Measurements from ENCODE around the gene TMEM236.

The TMEM236 gene

DNA sequence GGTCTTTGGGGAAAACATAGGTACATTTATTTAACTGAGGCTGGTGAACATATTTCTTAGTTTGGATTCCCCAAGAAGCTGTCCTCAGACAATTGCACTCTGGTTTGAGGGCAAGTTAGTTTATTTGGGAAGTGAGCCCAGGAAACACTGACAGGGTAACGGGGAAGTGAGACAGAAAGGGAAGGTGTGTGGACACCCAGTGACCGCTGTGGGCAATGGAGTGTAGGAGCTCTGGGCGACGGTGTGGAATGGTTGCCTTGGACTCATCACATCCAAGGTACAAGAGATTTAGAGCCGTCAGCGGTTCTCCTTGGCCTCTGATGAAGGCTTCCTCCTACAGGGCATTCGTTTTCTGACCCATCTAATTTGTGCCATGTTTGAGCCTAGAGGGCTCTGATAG is 64.2 kb downstream of the TMEM236 start:
- Histone ChIP-seq H3K36me3 (ENCODE audit: control insufficient read depth, insufficient read depth, low read length) (no peaks in the 10 kb centered on the region), H3K4me3 (ENCODE audit: insufficient read depth, low read depth, low read length) (no peak overlapping the region), H3K4me1 (ENCODE audit: control insufficient read depth, insufficient read depth, low read length) (no peaks in the 10 kb centered on the region), H3K27ac (ENCODE audit: insufficient read depth, low read depth, low read length, poor library complexity, severe bottlenecking) (no peak overlapping the region), H3K9me3 (ENCODE audit: control insufficient read depth, low read length) (no peaks in the 10 kb centered on the region), H3K27me3 (ENCODE audit: control insufficient read depth, insufficient read depth, low read length, poor library complexity, severe bottlenecking) (no peaks in the 10 kb centered on the region)
- 90 to 97% methylated on average over 7 of the region's 7 CpGs for WGBS, 2 experiments

DNA sequence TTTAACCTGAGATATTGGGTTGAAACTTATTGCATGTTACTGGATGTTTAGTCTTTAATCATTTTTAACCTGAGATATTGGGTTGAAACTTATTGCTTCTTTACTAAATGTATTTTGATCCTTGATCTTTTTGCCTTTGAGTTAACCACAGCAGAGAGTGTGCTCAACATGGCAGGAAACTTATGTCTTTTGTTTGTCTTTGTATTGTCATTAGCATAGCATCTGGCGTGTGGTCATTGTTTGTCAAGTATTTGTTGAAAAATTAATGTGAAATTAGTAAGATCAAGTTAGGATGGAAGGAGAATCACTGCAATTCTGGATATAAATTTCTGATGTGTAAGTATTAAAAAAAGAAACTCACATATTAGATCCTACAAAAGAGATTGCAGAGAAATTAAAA is 65.3 kb downstream of the TMEM236 start:
- WGBS, 2 experiments, result 84 to 93% methylated on average over 1 of the region's 1 CpG
- Histone ChIP-seq H3K9me3 (ENCODE audit: control insufficient read depth, low read length) (no peaks in the 10 kb centered on the region), H3K36me3 (ENCODE audit: control insufficient read depth, insufficient read depth, low read length) (no peaks in the 10 kb centered on the region), H3K4me3 (ENCODE audit: insufficient read depth, low read depth, low read length) (no peak overlapping the region), H3K4me1 (ENCODE audit: control insufficient read depth, insufficient read depth, low read length) (no peaks in the 10 kb centered on the region), H3K27me3 (ENCODE audit: control insufficient read depth, insufficient read depth, low read length, poor library complexity, severe bottlenecking) (no peaks in the 10 kb centered on the region), H3K27ac (ENCODE audit: insufficient read depth, low read depth, low read length, poor library complexity, severe bottlenecking) (no peak overlapping the region)

DNA sequence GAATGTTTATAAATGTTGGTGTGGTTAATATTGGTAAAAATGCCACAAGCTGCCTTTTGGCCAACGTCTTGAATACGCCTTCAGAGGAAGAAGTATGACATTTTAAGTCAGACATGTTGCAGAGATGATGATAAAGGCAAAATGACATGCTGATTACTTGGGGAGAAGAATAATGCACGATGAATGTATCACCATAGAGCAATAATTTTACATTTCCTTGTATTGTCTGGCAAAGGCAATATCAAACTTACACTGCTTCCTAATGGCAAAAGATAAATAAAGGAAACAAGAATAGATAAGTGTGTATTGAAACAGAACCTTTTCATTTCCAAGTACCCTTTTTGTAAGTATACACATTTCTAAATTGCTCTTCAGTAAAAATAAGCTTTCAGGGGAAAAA is 65.8 kb downstream of the TMEM236 start:
- WGBS, 2 experiments, result 80 to 95% methylated on average over 2 to 3 of the region's 3 CpGs
- no peaks in the 10 kb centered on the region for H3K27me3 ChIP-seq (ENCODE audit: control insufficient read depth, insufficient read depth, low read length, poor library complexity, severe bottlenecking)
- no peaks in the 10 kb centered on the region for H3K4me1 ChIP-seq (ENCODE audit: control insufficient read depth, insufficient read depth, low read length)
- H3K9me3 ChIP-seq (ENCODE audit: control insufficient read depth, low read length), result no peaks in the 10 kb centered on the region
- H3K27ac ChIP-seq (ENCODE audit: insufficient read depth, low read depth, low read length, poor library complexity, severe bottlenecking), result no peak overlapping the region
- H3K36me3 ChIP-seq (ENCODE audit: control insufficient read depth, insufficient read depth, low read length), result no peaks in the 10 kb centered on the region
- H3K4me3 ChIP-seq (ENCODE audit: insufficient read depth, low read depth, low read length), result no peak overlapping the region

DNA sequence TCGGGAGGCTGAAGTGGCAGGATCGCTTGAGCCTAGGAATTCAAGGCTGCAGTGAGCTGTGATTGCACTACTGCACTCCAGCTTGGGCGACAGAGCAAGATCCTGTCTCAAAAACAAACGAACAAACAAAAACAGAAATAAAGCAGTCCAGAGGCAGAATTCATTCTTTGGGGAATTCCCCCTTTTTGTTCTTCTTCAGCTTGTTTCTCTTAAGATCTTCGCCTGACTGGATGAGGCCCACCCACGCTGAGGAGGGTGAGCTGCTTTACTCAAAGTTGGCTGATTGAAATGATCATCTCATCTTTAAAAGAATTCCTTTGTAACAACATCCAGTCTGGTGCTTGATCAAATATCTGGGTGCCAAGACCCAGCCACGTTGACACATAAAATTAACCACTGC is 67.8 kb downstream of the TMEM236 start:
- WGBS, 2 experiments, result 90 to 93% methylated on average over 7 of the region's 7 CpGs
- H3K27me3 ChIP-seq (ENCODE audit: control insufficient read depth, insufficient read depth, low read length, poor library complexity, severe bottlenecking), result no peaks in the 10 kb centered on the region
- H3K36me3 ChIP-seq (ENCODE audit: control insufficient read depth, insufficient read depth, low read length), result no peaks in the 10 kb centered on the region
- no peaks in the 10 kb centered on the region for H3K9me3 ChIP-seq (ENCODE audit: control insufficient read depth, low read length)
- H3K4me1 ChIP-seq (ENCODE audit: control insufficient read depth, insufficient read depth, low read length), result no peaks in the 10 kb centered on the region
- no peak overlapping the region for H3K27ac ChIP-seq (ENCODE audit: insufficient read depth, low read depth, low read length, poor library complexity, severe bottlenecking)
- no peak overlapping the region for H3K4me3 ChIP-seq (ENCODE audit: insufficient read depth, low read depth, low read length)

DNA sequence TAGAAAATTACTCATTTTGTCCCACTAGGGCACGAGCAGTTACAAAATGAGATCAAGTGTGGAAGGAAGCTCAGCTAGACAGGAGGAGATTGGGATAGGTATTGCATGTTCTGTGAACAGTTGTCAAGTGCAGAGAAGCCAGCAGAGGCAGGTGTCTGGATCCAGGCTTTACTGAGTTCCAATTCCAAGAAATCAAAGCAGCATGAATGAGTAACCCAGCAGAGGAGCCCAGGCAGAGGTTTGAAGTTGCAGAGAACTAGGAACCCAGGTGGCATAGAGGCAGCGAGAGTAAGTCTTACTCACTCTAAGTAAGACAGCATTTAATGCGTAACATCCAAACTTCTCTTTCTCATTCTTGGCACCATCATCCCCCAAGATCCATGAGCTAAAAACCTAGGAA is 68.9 kb downstream of the TMEM236 start:
- H3K4me1 ChIP-seq (ENCODE audit: control insufficient read depth, insufficient read depth, low read length), result no peaks in the 10 kb centered on the region
- no peak overlapping the region for H3K4me3 ChIP-seq (ENCODE audit: insufficient read depth, low read depth, low read length)
- no peaks in the 10 kb centered on the region for H3K36me3 ChIP-seq (ENCODE audit: control insufficient read depth, insufficient read depth, low read length)
- no peaks in the 10 kb centered on the region for H3K27me3 ChIP-seq (ENCODE audit: control insufficient read depth, insufficient read depth, low read length, poor library complexity, severe bottlenecking)
- 87 to 89% methylated on average over 3 of the region's 3 CpGs for WGBS, 2 experiments
- no peaks in the 10 kb centered on the region for H3K9me3 ChIP-seq (ENCODE audit: control insufficient read depth, low read length)
- no peak overlapping the region for H3K27ac ChIP-seq (ENCODE audit: insufficient read depth, low read depth, low read length, poor library complexity, severe bottlenecking)

DNA sequence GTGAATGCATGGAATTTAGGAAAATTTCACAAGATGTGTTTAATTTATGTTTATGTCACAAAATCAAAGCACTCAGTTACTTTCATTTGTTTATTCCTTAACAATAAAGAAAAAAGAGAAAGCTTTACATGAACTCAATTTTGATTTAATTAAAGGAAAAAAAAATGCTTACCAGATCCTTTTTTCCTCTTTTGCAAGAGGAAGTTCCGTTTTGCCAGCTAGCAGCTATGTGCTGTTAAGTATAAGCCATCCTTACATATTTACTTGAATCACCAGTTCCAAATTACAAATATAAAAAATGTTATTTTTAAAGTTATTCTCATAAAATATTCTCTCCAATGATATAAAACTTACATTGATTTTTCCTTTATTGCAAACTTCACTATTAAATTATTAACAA is 69.9 kb downstream of the TMEM236 start:
- Histone ChIP-seq H3K9me3 (ENCODE audit: control insufficient read depth, low read length) (no peaks in the 10 kb centered on the region), H3K4me1 (ENCODE audit: control insufficient read depth, insufficient read depth, low read length) (no peaks in the 10 kb centered on the region), H3K27me3 (ENCODE audit: control insufficient read depth, insufficient read depth, low read length, poor library complexity, severe bottlenecking) (no peaks in the 10 kb centered on the region), H3K4me3 (ENCODE audit: insufficient read depth, low read depth, low read length) (no peak overlapping the region), H3K27ac (ENCODE audit: insufficient read depth, low read depth, low read length, poor library complexity, severe bottlenecking) (no peak overlapping the region), H3K36me3 (ENCODE audit: control insufficient read depth, insufficient read depth, low read length) (no peaks in the 10 kb centered on the region)
- WGBS, 2 experiments, result no CpG with 5 or more reads among the region's 1 CpG

DNA sequence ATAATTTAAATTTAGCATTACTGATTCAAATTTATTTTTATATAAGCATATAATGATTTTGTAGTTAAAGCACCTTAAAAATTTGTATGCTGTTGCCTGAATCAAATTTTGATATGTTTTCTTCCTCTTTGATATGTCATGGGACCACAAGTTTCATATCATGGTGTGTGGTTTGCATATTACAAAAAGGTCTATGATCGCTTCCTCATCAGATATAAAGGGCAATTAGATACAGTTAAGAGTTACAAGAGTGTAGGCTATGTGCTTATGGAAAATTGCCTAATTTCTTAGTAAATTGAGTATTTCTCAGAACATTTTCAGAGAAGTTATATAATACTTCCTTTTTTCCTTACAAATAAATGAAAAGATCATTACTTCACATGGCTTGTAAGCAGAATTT is 79.3 kb downstream of the TMEM236 start:
- Histone ChIP-seq H3K4me1 (ENCODE audit: control insufficient read depth, insufficient read depth, low read length) (no peaks in the 10 kb centered on the region), H3K4me3 (ENCODE audit: insufficient read depth, low read depth, low read length) (no peak overlapping the region), H3K27ac (ENCODE audit: insufficient read depth, low read depth, low read length, poor library complexity, severe bottlenecking) (no peak overlapping the region), H3K27me3 (ENCODE audit: control insufficient read depth, insufficient read depth, low read length, poor library complexity, severe bottlenecking) (no peaks in the 10 kb centered on the region), H3K9me3 (ENCODE audit: control insufficient read depth, low read length) (no peaks in the 10 kb centered on the region), H3K36me3 (ENCODE audit: control insufficient read depth, insufficient read depth, low read length) (no peaks in the 10 kb centered on the region)
- 100% methylated on average over 1 of the region's 1 CpG for WGBS, 2 experiments

DNA sequence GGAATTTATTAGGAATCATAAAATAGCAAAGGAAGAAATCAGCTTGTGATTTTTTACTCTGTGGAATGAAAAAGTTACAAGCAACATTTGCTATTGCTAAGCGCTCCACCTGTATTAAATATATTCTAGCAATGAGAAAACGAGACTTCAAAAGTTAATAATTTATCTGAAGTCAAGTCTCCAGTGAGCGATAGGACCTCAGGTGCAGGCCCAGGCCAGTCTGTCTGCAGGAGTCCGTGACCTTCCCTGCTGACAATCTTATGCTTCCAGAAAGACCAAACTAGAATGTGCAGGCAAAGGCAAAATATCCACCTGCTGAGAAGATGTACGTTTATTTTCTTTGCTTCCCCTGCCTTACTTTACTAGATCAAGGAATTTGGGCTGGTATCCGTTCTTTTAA is 79.9 kb downstream of the TMEM236 start:
- H3K27me3 ChIP-seq (ENCODE audit: control insufficient read depth, insufficient read depth, low read length, poor library complexity, severe bottlenecking), result no peaks in the 10 kb centered on the region
- H3K27ac ChIP-seq (ENCODE audit: insufficient read depth, low read depth, low read length, poor library complexity, severe bottlenecking), result no peak overlapping the region
- no peak overlapping the region for H3K4me3 ChIP-seq (ENCODE audit: insufficient read depth, low read depth, low read length)
- WGBS, 2 experiments, result 95% methylated on average over 5 to 6 of the region's 6 CpGs
- no peaks in the 10 kb centered on the region for H3K36me3 ChIP-seq (ENCODE audit: control insufficient read depth, insufficient read depth, low read length)
- no peaks in the 10 kb centered on the region for H3K4me1 ChIP-seq (ENCODE audit: control insufficient read depth, insufficient read depth, low read length)
- no peaks in the 10 kb centered on the region for H3K9me3 ChIP-seq (ENCODE audit: control insufficient read depth, low read length)

DNA sequence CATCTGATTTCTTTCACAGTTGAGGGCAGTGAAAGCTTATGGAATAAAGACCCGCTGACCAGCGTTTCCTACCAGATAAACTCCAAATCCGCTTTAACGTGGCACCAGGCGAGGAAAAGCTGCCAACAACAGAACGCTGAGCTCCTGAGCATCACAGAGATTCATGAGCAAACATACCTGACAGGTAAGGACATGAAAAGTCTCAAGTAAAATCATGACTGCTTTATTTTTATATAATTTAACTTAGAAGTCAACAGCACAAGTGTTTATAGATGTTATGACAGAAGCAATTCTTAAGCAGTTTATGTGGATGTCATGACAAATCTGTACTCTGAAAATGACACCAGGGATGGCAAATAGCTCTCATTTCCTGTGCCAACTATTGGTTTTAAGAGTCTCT is 81.7 kb downstream of the TMEM236 start:
- H3K4me3 ChIP-seq (ENCODE audit: insufficient read depth, low read depth, low read length), result no peak overlapping the region
- H3K36me3 ChIP-seq (ENCODE audit: control insufficient read depth, insufficient read depth, low read length), result no peaks in the 10 kb centered on the region
- no peaks in the 10 kb centered on the region for H3K27me3 ChIP-seq (ENCODE audit: control insufficient read depth, insufficient read depth, low read length, poor library complexity, severe bottlenecking)
- 96 to 97% methylated on average over 6 of the region's 6 CpGs for WGBS, 2 experiments
- H3K27ac ChIP-seq (ENCODE audit: insufficient read depth, low read depth, low read length, poor library complexity, severe bottlenecking), result no peak overlapping the region
- no peaks in the 10 kb centered on the region for H3K9me3 ChIP-seq (ENCODE audit: control insufficient read depth, low read length)
- no peaks in the 10 kb centered on the region for H3K4me1 ChIP-seq (ENCODE audit: control insufficient read depth, insufficient read depth, low read length)

DNA sequence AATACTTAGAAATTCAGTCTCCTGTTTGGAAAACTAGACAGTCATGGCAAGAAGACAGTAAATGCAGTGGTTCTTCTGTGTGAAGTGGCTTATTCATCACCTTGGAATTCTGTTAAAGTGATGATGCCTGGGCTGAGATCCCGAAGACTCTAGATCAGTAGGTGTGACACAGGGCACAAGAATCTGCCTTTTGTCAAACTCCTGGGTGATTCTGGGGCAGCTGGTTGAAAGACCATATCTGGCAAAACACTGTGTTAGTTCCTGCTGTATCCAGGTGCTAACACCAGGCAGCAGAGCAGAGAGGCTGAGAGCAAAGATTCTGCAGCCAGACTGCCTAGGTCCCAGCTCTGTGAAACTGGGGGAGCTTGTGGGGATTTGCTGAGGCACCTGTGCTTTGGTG is 83.7 kb downstream of the TMEM236 start:
- no peak overlapping the region for H3K27ac ChIP-seq (ENCODE audit: insufficient read depth, low read depth, low read length, poor library complexity, severe bottlenecking)
- no peaks in the 10 kb centered on the region for H3K4me1 ChIP-seq (ENCODE audit: control insufficient read depth, insufficient read depth, low read length)
- H3K36me3 ChIP-seq (ENCODE audit: control insufficient read depth, insufficient read depth, low read length), result no peaks in the 10 kb centered on the region
- H3K27me3 ChIP-seq (ENCODE audit: control insufficient read depth, insufficient read depth, low read length, poor library complexity, severe bottlenecking), result no peaks in the 10 kb centered on the region
- no peaks in the 10 kb centered on the region for H3K9me3 ChIP-seq (ENCODE audit: control insufficient read depth, low read length)
- 74 to 81% methylated on average over 1 of the region's 1 CpG for WGBS, 2 experiments
- no peak overlapping the region for H3K4me3 ChIP-seq (ENCODE audit: insufficient read depth, low read depth, low read length)

DNA sequence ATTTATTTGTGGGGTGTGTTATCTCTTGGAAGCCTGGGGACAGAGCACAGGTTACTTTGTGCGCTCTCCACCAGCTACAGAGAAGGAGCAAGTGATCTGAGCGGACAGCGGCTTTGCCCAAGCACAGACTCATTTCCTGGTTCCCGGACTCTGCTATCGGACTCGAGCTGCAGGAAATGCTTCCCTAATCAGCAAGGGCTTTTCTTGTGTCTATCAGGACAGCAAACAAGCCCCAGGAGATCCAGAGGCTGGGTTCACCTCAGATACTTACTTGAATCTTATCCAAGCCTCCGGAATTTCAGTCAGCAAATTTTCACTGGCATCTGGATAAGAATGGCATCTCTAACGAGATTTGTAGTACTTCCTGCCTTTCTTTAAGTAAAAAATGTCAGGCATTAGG is 84.9 kb downstream of the TMEM236 start:
- H3K27ac ChIP-seq (ENCODE audit: insufficient read depth, low read depth, low read length, poor library complexity, severe bottlenecking), result no peak overlapping the region
- H3K4me1 ChIP-seq (ENCODE audit: control insufficient read depth, insufficient read depth, low read length), result no peaks in the 10 kb centered on the region
- H3K36me3 ChIP-seq (ENCODE audit: control insufficient read depth, insufficient read depth, low read length), result no peaks in the 10 kb centered on the region
- no peak overlapping the region for H3K4me3 ChIP-seq (ENCODE audit: insufficient read depth, low read depth, low read length)
- no peaks in the 10 kb centered on the region for H3K27me3 ChIP-seq (ENCODE audit: control insufficient read depth, insufficient read depth, low read length, poor library complexity, severe bottlenecking)
- WGBS, 2 experiments, result 39 to 43% methylated on average over 8 of the region's 8 CpGs
- H3K9me3 ChIP-seq (ENCODE audit: control insufficient read depth, low read length), result no peaks in the 10 kb centered on the region
